MCF 10A (cell line): ENCODE measurements around the gene KCNMA1. TPM values are rescaled to one million over a fixed set of nuclear protein-coding genes. Genes with fewer than 3 reads are reported as not detected.

Source experiments
- BruUV-seq: library from RNA; stranded (reverse); fragments of 400-500 nt; replicated peaks from 2 replicates; lab custom pipeline; 2021; lab: Mats Ljungman, UMichigan
- CTCF ChIA-PET: fragments of 300-600 bp; sonication (Branson Sonifier 250); formaldehyde crosslinking; extraction: SDS; loops from one replicate; lab custom pipeline; 2021; ENCODE audit warnings: antibody characterized with exemption, inconsistent platforms; lab: Yijun Ruan, JAX
- POLR2A ChIA-PET: fragments of 300-600, 350-650 bp; sonication (Branson Sonifier 250); formaldehyde crosslinking; extraction: SDS; loops from one replicate; lab custom pipeline; 2020; ENCODE audit warnings: antibody characterized with exemption, inconsistent platforms; lab: Yijun Ruan, JAX
- DNase-seq: peaks from one replicate; pipeline ENCODE4 v3.0.0-alpha.2; 2018; ENCODE audit not compliant: unreplicated experiment
- H3K27ac Mint-ChIP-seq: one replicate; pipeline ENCODE4 v1.8.0; 2022; ENCODE audit warnings: mild to moderate bottlenecking, low read depth, mixed read lengths; ENCODE audit not compliant: unreplicated experiment
- H3K27me3 Mint-ChIP-seq: one replicate; pipeline ENCODE4 v1.8.0; 2022; ENCODE audit warnings: mixed read lengths; ENCODE audit not compliant: insufficient read depth, unreplicated experiment
- H3K36me3 Mint-ChIP-seq: one replicate; pipeline ENCODE4 v1.8.0; 2022; ENCODE audit warnings: mild to moderate bottlenecking, moderate library complexity, mixed read lengths; ENCODE audit not compliant: insufficient read depth, unreplicated experiment
- H3K4me1 Mint-ChIP-seq: one replicate; pipeline ENCODE4 v1.8.0; 2022; ENCODE audit warnings: mixed read lengths; ENCODE audit not compliant: insufficient read depth, unreplicated experiment
- H3K4me3 Mint-ChIP-seq: one replicate; pipeline ENCODE4 v1.8.0; 2022; ENCODE audit warnings: mild to moderate bottlenecking, moderate library complexity, mixed read lengths; ENCODE audit not compliant: unreplicated experiment
- H3K9me3 Mint-ChIP-seq: one replicate; pipeline ENCODE4 v1.8.0; 2022; ENCODE audit warnings: mixed read lengths; ENCODE audit not compliant: unreplicated experiment
- CTCF ChIP-seq: fragments of 200-600 bp; IDR thresholded peaks from one replicate; pipeline ENCODE4 v1.8.0; 2022; ENCODE audit warnings: antibody characterized with exemption, mild to moderate bottlenecking; ENCODE audit not compliant: unreplicated experiment
- intact Hi-C: fragments of 100-400 bp; cut with micrococcal nuclease; formaldehyde crosslinking; loops from 2 replicates; pipeline ENCODE4 v1.14.1; 2022
- total RNA-seq: library from RNA; stranded (reverse); gene quantifications from 2 replicates; pipeline ENCODE4 v1.2.3, GENCODE V29; 2022

Gene KCNMA1
- total RNA-seq, 1 experiment from 2014 or later = 7.5 TPM

DNA sequence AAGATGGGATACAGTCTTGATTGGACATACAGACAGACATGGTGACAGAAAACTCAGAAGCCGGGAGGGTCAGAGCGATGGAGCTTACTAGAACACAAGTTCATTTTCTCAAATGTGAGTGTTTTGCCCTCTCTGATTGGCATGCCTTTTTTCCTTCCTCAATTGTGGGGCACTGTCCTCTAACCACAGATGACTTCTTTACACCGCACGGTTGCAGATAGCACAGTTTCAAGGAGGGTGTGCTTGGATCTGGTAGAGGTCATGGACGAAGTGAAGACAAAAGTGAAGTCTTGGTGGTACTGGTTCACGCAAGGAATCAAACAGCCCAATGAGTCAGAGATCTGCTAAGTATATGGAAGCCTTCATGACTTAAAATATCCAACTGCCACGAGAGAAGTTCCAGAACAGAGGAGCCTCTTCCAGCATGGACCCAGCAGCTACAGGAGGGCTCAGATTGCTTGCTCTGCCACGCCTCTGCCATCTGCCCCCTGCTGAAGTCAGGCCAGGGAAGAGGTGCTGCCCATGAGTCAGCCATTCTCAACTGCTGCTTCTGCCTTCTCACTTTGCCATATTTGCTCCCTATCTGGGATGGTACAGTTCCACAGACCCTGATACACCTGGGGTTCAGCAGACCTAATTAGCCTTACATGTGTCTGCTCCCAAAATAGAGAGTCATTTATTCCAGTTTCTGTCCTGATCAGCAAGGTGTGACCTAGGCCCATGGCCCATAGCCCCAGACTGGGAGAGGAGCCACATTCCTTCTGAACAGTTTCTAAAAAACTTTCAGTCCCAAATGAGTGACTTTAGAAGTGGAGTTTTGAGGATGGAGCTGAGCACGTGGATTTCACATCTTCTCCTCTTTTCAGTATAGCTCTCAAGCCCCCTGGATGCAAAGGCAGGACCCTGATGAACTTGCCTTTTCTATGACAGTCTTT is 413.8 kb downstream of the KCNMA1 start:
- intact Hi-C loops = no loop called here
- CTCF ChIA-PET = interaction anchor here (0.6 to 0.8 kb wide), 2 partner anchors 18 to 424 kb away, joined by 3 read pairs; no protein-coding TSS in a partner anchor
- H3K4me1 Mint-ChIP-seq = no peaks in the 10 kb centered on the region
- no TSS peak for BruUV-seq
- peak; percentile 19 for DNase-seq
- H3K4me3 Mint-ChIP-seq = no peak overlapping the region
- H3K9me3 Mint-ChIP-seq = no peaks in the 10 kb centered on the region
- H3K27ac Mint-ChIP-seq = no peak overlapping the region
- H3K36me3 Mint-ChIP-seq = no peaks in the 10 kb centered on the region
- POLR2A ChIA-PET = no interaction called here
- no peak for TF ChIP-seq CTCF
- no peaks in the 10 kb centered on the region for H3K27me3 Mint-ChIP-seq

GRCh38 chr10:77220150-77220549 is 417.5 kb downstream of the KCNMA1 start:
- H3K27ac Mint-ChIP-seq = no peak overlapping the region
- no peaks in the 10 kb centered on the region for H3K9me3 Mint-ChIP-seq
- no peak for TF ChIP-seq CTCF
- H3K27me3 Mint-ChIP-seq = no peaks in the 10 kb centered on the region
- intact Hi-C loops = no loop called here
- CTCF ChIA-PET = interaction anchor here (0.9 kb wide), 1 partner anchor 21 kb away, joined by 3 read pairs; no protein-coding TSS in a partner anchor
- H3K4me1 Mint-ChIP-seq = no peaks in the 10 kb centered on the region
- H3K36me3 Mint-ChIP-seq = no peaks in the 10 kb centered on the region
- H3K4me3 Mint-ChIP-seq = no peak overlapping the region
- no peak for DNase-seq
- BruUV-seq = no TSS peak
- POLR2A ChIA-PET = no interaction called here

GRCh38 chr10:77219046-77219445 is 418.6 kb downstream of the KCNMA1 start:
- Mint-ChIP-seq H3K4me1 (no peaks in the 10 kb centered on the region), H3K4me3 (no peak overlapping the region), H3K9me3 (no peaks in the 10 kb centered on the region), H3K27ac (no peak overlapping the region), H3K27me3 (no peaks in the 10 kb centered on the region), H3K36me3 (no peaks in the 10 kb centered on the region)
- BruUV-seq = no TSS peak
- no peak for TF ChIP-seq CTCF
- DNase-seq = no peak
- CTCF ChIA-PET = interaction anchor here (0.6 to 1.2 kb wide), 2 partner anchors 45 to 480 kb away, joined by 3 to 5 read pairs; no protein-coding TSS in a partner anchor
- POLR2A ChIA-PET = interaction anchor here (0.7 kb wide), 1 partner anchor 13 kb away, joined by 5 read pairs; no protein-coding TSS in a partner anchor
- intact Hi-C loops = no loop called here

DNA sequence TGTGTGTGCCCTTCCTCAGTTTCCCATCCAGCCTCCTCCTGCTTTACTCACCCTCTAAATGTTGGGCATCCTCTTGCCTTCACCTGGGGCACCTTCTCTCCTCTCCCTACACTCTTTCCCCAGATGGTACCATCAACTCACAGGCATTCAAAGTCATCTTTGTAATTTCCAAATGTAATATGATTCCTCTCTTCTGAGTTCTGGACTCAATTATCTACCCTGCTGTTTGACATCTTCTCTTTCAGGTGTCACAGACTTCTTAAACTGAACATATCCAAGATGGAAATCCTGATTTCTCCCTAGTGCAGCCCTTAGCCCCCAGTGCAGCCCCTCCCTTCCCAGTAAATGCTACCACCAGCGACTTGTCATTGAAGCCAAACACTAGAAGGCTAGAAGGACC is 422.8 kb downstream of the KCNMA1 start:
- intact Hi-C loops = no loop called here
- no TSS peak for BruUV-seq

More for the DNA sequence above, 422.8 kb downstream of the KCNMA1 start:
- H3K27me3 Mint-ChIP-seq = no peaks in the 10 kb centered on the region
- ChIA-PET POLR2A (no interaction called here), CTCF (no interaction called here)
- no peak for DNase-seq
- peaks cover 7% of the 10 kb centered on the region for H3K9me3 Mint-ChIP-seq
- no peaks in the 10 kb centered on the region for H3K4me1 Mint-ChIP-seq
- no peak overlapping the region for H3K4me3 Mint-ChIP-seq
- no peak for TF ChIP-seq CTCF
- no peak overlapping the region for H3K27ac Mint-ChIP-seq
- H3K36me3 Mint-ChIP-seq = no peaks in the 10 kb centered on the region
